CD4-positive, alpha-beta T cell treated with Interleukin-2 at 100 ng/mL for 4 hours (primary cell): Measurements from ENCODE around the gene FLRT2.

Experiments used
- DNase-seq: peaks from one replicate; pipeline ENCODE4 v3.0.0-alpha.2; 2020; ENCODE audit warnings: low spot score

The FLRT2 gene

DNA sequence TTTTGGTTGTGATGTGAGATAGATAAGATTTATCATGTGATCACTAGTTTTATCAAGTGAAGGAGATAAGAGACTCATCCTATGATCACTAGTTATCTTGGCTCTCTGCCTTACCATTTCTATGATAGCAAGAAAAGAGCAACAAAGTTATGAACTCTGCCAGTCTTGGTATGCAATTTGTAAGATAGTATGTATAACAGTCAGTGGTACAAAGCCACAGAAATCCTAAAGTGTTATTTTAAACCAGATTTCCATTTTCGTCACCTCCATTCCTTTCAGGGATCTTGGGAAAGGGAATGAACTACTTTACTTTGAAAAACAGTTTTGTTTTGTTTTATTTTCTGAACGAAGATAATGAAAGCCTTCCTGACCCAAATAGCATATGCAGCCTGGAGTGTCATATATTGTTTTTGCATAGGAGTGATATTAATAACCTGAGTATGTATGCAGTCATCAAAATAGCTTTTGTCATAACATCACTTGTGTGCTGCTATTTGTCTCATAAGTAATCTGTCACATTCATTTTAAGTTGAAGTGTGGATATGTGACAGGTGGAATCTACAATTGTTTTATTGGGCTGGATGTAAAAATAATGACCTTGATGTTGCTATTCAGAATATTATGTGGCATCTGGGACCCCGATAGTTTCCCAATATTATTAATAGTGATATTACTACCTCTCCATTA, 35.0 kb downstream of the FLRT2 start:
- DNase-seq = no peak

DNA sequence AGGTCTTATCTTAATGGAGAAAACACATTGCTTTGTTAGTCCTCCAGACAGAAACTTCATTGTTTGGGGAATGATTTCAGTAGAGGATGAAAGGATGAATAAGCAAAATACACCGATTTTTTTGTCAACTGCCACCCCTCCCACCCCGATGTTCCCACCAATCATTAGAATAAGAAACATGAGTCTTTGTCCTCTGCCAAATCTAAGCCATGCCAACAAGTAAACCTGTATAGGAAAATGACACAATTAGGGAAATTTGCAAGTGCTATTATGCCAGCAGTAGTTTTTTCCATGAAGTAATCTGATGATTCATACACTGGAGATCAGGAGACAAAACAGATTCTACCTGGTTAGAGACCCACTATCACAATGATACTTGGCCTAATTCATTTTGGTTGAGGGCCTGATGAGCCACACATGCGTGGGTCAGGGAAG, 35.9 kb downstream of the FLRT2 start:
- no peak for DNase-seq

DNA sequence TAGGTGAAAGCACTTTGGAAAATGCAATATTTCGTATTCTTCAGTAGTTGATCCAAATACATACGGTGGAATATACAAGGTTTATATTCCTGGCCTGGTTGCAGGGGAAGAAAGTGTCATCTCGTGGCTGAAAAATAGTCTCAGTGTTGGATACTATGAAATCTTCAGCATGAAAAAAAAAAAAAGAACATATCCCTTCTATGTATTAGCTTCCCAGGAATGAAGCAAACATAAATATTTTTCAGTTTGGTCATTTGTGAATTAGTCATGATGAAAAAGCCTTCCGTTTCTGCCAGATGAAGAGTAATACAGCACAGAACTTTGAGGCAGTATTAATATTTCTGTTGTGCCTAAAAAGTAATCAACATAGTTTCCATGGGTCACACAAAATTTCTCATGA, 36.7 kb downstream of the FLRT2 start:
- no peak for DNase-seq

- no peak for DNase-seq
Observed at GRCh38 chr14:85572011-85572410, 42.1 kb downstream of the FLRT2 start.

DNA sequence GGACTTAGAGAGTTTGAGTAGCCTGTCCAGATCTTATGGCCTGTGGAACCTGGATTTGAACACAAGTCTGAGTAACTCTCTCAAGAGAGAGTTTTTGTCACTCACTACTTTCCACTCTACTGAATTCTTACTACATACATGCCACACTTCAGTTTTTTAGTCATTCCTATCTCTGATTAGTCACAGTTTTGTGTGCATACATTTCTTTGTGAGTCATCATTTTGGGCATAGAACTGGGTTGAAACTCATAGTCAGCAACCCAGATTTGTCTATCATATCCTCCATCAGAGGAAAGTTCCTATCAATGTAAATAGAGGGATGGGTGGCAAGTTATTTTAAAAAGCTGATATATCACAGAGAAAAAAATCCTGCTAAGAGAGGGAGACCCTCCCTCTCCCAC, 42.9 kb downstream of the FLRT2 start:
- DNase-seq = no peak

GRCh38 chr14:85573406-85573805, 43.5 kb downstream of the FLRT2 start:
- no peak for DNase-seq

DNA sequence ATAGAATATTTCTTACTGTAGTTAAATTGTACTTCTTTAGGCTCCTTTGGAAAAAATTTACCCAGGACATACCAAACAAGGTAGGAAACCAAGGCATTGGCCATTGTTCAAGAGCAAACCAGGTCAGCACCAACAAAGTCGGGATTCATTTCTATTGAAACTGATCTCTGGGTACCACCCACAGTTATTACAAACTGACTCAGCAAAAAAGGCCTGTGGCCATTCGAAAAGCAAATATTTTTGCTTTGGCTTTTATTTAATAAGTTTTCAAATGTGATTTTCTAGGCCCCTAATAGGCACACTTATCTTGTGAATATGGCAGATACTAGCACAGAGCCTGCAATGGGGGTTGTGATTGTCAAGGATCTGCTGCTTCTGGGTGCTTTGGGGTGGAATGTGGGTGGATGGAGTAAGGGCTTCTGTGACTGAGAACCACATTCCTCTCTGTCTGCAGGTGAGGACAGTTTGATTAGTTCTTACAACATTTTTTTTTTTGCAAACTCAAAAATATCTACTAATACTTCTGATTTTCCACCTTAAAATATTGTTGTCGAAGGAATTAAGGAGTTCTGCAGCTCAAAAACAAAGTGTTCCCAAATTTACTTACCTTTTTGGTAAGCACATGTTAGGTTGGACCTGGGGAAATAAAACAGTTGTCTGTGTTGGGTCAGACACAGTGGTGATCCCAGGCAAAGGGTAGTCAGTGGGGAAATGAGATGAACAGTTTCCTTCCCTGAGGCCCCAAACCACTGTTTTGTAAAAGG, 45.1 kb downstream of the FLRT2 start:
- DNase-seq = no peak

DNA sequence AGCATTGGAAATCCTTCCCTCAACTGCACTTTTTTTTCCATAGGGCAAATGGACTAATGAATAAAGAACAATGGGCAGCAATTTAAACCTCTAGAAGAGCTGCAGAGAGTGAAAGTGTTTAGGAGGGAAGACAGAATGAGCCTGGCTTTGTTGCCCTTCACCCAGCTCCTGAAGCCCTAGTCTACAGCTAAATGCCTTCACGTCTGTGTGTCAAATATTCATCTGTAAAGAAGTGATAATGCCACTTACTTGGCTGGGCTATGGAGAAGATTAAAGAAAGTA, 45.6 kb downstream of the FLRT2 start:
- no peak for DNase-seq

DNA sequence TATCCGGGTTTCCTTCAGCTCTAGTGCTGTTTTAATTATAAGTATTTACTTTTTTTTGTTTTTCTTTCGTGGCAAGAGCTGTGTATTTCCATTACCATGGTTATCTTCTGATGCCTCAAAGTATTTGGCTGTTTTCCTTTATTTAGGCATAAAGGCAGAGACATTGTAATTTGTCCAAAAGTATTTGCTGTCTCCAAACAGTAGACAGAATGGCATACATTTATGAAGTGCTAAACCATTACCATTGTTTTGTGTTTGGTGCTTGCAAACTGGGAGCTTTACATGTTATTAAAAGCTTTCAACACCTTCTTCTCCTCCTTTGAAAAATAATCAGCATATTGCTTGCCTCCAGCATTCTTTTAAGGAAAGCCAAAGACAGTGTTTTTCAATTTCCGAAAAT, 46.3 kb downstream of the FLRT2 start:
- DNase-seq = no peak

DNA sequence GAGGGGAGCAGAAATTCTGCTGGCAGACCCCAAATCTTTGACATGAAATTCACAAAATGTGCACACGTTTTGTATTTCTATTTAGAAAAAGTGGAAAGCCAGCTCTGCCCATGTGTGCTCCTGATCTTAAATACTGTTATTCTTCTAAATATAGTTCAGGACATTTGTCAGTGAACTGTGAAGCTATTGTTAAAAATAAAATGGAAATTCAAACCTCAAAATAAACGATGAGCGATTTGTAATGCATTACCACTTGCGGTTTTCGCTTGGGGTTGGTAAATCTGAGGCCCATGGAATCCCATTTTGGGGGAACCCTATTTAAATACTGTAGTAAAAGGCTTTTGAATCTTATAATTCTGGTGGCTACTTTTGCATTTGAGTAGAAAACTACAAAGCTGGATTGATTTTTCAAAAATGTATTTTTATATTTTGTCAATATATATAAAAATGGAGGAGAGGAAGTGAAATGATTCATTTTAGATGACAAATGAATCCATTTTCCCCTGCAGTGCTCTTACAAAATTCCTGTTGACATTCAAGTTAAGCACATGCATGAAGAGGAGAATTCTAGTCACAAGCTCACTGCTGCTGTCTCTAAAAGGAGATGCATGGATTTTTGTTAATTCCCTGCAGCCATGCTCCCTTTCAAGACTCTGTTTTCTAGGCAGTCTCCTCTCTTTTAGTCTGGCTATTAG, 47.1 kb downstream of the FLRT2 start:
- no peak for DNase-seq

DNA sequence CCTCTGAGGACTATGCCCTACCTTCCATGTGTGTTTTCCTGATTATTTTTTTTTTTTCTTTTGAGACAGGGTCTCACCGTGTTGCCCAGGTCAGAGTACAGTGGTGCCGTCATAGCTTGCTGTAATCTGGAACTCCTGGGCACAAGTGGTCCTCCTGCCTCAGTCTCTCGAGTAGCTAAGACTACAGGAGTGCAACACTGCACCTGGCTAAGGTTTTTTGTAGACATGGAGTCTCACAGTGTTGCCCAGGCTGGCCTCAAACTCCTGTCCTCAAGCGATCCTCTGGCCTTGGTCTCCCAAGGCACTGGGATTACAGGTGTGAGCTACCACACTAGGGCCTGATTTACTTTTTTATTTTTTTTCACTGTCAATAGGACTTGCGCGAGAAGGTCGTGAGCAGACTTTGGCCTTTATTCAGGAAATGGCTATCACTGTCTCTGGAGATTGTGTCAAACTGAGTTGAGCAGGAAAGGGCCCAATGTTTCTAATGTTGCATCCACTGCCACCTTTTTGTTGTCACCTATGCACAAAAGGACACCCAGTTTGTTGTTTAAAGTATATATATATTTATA, 47.7 kb downstream of the FLRT2 start:
- DNase-seq = no peak

DNA sequence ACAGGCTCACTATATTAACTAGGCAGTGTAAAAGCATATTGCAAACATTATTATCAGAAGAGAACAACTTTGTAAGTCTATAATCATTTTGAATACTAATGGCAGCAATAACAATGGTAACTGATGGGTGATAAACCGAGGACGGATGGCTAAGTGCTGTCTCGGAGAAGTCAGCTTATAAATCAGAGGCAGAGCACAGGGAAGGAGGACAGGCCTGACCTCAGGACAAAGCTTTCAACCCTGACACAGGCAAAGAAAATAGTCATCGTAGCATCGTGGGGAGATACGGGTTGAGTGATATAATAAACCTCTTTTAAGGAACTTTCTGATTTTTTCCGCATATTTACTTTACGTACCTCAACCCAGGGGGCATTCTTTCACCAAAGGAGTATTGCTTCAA, 48.4 kb downstream of the FLRT2 start:
- DNase-seq = no peak

GRCh38 chr14:85578930-85579329, 49.0 kb downstream of the FLRT2 start:
- no peak for DNase-seq

GRCh38 chr14:85579942-85580341, 50.0 kb downstream of the FLRT2 start:
- no peak for DNase-seq

DNA sequence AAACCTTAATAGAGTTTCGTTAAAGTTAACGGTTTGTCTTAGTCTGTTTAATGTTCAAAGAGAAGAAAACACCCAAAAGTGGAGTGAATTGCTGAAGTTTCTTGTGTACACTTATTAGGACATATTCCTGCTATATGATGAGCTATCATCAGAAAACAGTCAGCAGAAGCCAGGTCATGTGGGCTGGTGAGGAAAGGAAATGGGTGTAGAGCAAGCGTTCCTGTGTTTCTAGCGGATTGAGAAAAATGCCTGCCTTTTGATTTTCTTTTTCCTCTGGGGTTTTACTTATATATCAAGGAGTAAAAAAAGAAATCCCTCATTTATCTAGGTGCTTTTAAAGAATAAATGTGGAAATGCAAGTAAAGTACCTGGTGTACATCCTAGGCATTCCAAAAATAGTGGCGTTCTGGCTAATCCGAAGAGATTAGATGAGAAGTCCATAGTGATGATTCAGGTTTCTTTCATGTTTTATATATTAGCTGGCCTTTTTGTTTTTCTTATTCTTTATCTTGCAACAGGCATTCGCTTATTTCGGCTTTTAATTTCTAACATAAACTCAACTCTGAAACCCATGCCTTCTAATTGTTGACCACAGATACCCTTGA, 50.7 kb downstream of the FLRT2 start:
- no peak for DNase-seq

GRCh38 chr14:85581691-85582090, 51.7 kb downstream of the FLRT2 start:
- DNase-seq = no peak

- no peak for DNase-seq
Observed at GRCh38 chr14:85583380-85583779, 53.4 kb downstream of the FLRT2 start.

DNA sequence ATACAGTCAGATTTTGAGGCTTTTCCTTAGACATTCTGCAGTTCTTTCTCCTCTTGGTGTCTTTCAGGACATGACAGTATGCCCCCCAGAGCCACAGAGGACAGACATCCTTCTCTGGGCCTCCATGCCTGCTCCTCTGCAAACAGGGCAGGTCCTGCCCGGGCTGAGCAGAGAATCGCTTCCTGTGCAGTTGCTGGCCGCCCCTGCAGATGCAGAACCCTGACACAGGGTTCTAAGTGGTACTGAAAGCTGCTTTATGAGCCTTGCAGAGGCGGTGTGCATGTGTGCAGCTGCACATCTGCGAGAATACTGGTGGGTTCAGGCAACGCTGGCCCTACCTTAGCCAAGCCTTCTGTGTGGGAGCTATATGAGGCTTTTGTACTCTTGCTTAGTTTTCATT, 54.5 kb downstream of the FLRT2 start:
- DNase-seq = no peak

DNA sequence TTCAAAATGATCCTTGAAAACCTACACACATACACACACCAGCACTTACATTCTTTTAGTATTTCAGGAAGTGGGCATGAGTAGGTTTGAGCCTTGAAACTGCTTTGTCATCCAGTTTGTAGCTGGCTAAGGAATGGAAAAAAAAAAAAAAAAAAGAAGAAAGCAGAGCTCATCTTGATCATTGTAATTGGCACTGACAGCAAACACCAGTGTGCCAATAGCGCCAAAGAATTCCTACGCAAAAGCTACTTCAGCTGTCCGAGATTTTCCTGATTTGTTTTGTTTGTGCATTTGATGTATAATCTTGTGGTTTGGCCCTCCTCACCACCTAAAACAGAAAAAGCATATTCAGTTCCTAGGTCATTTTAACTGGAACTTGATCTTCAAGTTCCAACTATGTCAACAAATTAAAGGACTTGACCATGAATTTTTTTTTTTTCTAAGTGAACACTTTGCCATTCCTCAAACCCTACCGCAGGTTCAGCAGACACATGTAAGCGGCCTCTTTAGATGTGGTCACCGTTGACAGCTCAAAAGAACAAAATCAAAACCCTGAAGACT, 57.3 kb downstream of the FLRT2 start:
- no peak for DNase-seq

- no peak for DNase-seq
Observed at GRCh38 chr14:85590784-85591183, 60.8 kb downstream of the FLRT2 start.

DNA sequence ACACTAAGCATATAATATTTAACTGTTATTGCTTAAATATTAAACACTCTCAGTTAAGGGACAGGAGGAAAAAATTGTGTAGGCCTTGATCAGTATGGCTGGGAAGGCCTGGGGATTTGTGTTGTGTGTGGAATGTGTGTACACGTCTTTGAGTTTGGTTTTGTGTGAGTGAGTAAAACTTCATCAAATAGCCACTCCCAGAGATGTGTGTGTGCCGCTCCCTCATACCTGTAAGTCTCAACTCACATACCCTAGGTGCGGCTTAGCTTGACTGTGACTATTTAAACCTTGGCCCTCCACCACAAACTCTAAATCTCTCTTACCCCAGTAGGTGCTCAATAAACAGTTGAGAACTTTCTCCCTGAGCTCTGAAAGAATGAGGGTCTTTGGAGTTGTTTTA, 64.3 kb downstream of the FLRT2 start:
- DNase-seq = no peak

DNA sequence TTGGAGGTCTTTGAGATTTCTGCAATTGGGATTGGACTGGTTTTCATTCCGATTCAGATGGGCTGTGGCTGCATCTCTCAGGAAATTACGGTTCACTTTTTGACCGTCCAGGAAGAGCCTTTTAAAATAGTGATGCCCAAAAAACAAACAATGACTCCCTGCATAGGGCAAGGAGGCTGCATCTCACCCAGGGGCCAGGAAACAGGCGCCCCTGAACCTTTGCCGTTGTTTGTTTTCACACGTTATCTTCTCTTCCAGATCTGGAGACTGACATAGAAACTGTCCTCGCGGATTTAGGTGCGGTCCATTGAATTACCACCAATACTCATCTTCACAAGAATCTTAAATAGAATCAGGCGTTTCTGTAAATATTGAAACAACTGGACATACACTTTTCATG, 66.0 kb downstream of the FLRT2 start:
- DNase-seq = no peak
